Activated naive CD8-positive, alpha-beta T cell treated with anti-CD3 and anti-CD28 coated beads, Interleukin-2, amount 10 ng/mL, durations not matched to agents 7 days and 5 days (primary cell): ENCODE measurements around the gene TACO1. TPM values are rescaled to one million over a fixed set of nuclear protein-coding genes. Genes with fewer than 3 reads are reported as not detected.

Experiments
- ATAC-seq: fragments of 150-1000 bp; cut with Tn5 transposase; one replicate; pipeline ENCODE4 v1.10.0; 2021; ENCODE audit warnings: low read depth, moderate library complexity
- POLR2A ChIA-PET: fragments of 350-600 bp; sonication (Branson Sonifier 250); formaldehyde crosslinking; loops from one replicate; lab custom pipeline; 2021; ENCODE audit warnings: antibody characterized with exemption; lab: Charles Lee
- DNase-seq: peaks from one replicate; pipeline ENCODE4 v3.0.0; 2021
- H3K27ac Mint-ChIP-seq: one replicate; pipeline ENCODE4 v1.8.0; 2022; ENCODE audit warnings: mild to moderate bottlenecking, mixed read lengths
- H3K27me3 Mint-ChIP-seq: one replicate; pipeline ENCODE4 v1.8.0; 2022; ENCODE audit warnings: mild to moderate bottlenecking, moderate library complexity, mixed read lengths
- H3K36me3 Mint-ChIP-seq: one replicate; pipeline ENCODE4 v1.8.0; 2021; ENCODE audit warnings: mild to moderate bottlenecking, mixed read lengths
- H3K4me1 Mint-ChIP-seq: one replicate; pipeline ENCODE4 v1.8.0; 2021; ENCODE audit warnings: mixed read lengths
- H3K4me3 Mint-ChIP-seq: one replicate; pipeline ENCODE4 v1.8.0; 2022; ENCODE audit warnings: mild to moderate bottlenecking, moderate library complexity, mixed read lengths
- H3K9me3 Mint-ChIP-seq: one replicate; pipeline ENCODE4 v1.8.0; 2021; ENCODE audit warnings: mixed read lengths
- total RNA-seq, 2 experiments: library from RNA; stranded (reverse); gene quantifications; one replicate each; pipeline ENCODE4 v1.2.3, GENCODE V29; 2021

TACO1 gene
- total RNA-seq, 2 experiments from 2014 or later: 19.3 to 24.8 TPM

- peak overlapping the region; percentile 39 for H3K4me3 Mint-ChIP-seq
- H3K4me1 Mint-ChIP-seq: peaks cover 16% of the 10 kb centered on the region
- no peak overlapping the region for H3K27ac Mint-ChIP-seq
- POLR2A ChIA-PET: interaction anchor here (0.6 kb wide), 1 partner anchor 82 kb away, joined by 4 read pairs; no protein-coding TSS in a partner anchor
- ATAC-seq (no peak), DNase-seq (no peak)
- H3K36me3 Mint-ChIP-seq: peaks cover 36% of the 10 kb centered on the region
- no peaks in the 10 kb centered on the region for H3K9me3 Mint-ChIP-seq
- H3K27me3 Mint-ChIP-seq: no peaks in the 10 kb centered on the region
Observed at GRCh38 chr17:63649813-63650212, 49.1 kb downstream of the TACO1 start.

GRCh38 chr17:63652106-63652505 lies 51.4 kb downstream of the TACO1 start:
- Mint-ChIP-seq H3K27ac (no peak overlapping the region), H3K27me3 (no peaks in the 10 kb centered on the region), H3K36me3 (peaks cover 32% of the 10 kb centered on the region), H3K9me3 (no peaks in the 10 kb centered on the region), H3K4me3 (no peak overlapping the region), H3K4me1 (peaks cover 14% of the 10 kb centered on the region)
- POLR2A ChIA-PET: no interaction called here
- no peak for ATAC-seq
- DNase-seq: no peak

- POLR2A ChIA-PET: no interaction called here
- Mint-ChIP-seq H3K4me1 (peaks cover 14% of the 10 kb centered on the region), H3K27ac (no peak overlapping the region), H3K36me3 (peaks cover 36% of the 10 kb centered on the region), H3K27me3 (no peaks in the 10 kb centered on the region), H3K9me3 (no peaks in the 10 kb centered on the region), H3K4me3 (no peak overlapping the region)
- DNase-seq (no peak), ATAC-seq (no peak)
Observed at GRCh38 chr17:63653050-63653449, 52.4 kb downstream of the TACO1 start.

- no peak overlapping the region for H3K27ac Mint-ChIP-seq
- no peak overlapping the region for H3K4me3 Mint-ChIP-seq
- POLR2A ChIA-PET: no interaction called here
- no peaks in the 10 kb centered on the region for H3K4me1 Mint-ChIP-seq
- DNase-seq (no peak), ATAC-seq (no peak)
- H3K9me3 Mint-ChIP-seq: no peaks in the 10 kb centered on the region
- peaks cover 20% of the 10 kb centered on the region for H3K36me3 Mint-ChIP-seq
- no peaks in the 10 kb centered on the region for H3K27me3 Mint-ChIP-seq
Observed at GRCh38 chr17:63657786-63658185, 57.1 kb downstream of the TACO1 start.

Other genes starting within 250 kb of the TACO1 start
- gene CYB561, start 154.6 kb upstream of the TACO1 start, total RNA-seq: 10 to 100 TPM; 29.1 to 32.0 TPM
- gene ACE, start 123.8 kb upstream of the TACO1 start, total RNA-seq: 10 to 100 TPM; 18.2 to 19.3 TPM
- gene KCNH6, start 77.5 kb upstream of the TACO1 start, total RNA-seq: not detected
- 100 to 1,000 TPM; 113 TPM for gene DCAF7, start 50.4 kb upstream of the TACO1 start, total RNA-seq
- gene MAP3K3, start 21.5 kb downstream of the TACO1 start, total RNA-seq: 10 to 100 TPM; 49.0 to 51.2 TPM
- 100 to 1,000 TPM; 452 to 453 TPM for gene LIMD2, start 99.2 kb downstream of the TACO1 start, total RNA-seq
- gene STRADA, start 140.9 kb downstream of the TACO1 start, total RNA-seq: 10 to 100 TPM; 54.0 to 61.4 TPM
- 10 to 100 TPM; 47.0 to 54.8 TPM for gene CCDC47, start 172.7 kb downstream of the TACO1 start, total RNA-seq
- 100 to 1,000 TPM; 126 to 143 TPM for gene DDX42, start 173.3 kb downstream of the TACO1 start, total RNA-seq
- gene PSMC5, start 226.5 kb downstream of the TACO1 start, total RNA-seq: 100 to 1,000 TPM; 132 to 135 TPM
- gene FTSJ3, start 226.8 kb downstream of the TACO1 start, total RNA-seq: 10 to 100 TPM; 56.7 to 58.6 TPM
- gene SMARCD2, start 241.8 kb downstream of the TACO1 start, total RNA-seq: 100 to 1,000 TPM; 129 to 138 TPM